BJ (cell line): ENCODE data around the gene FGD5. TPM values are rescaled to one million over a fixed set of nuclear protein-coding genes. Genes with fewer than 3 reads are reported as not detected.

Experiments used
- CTCF ChIA-PET: fragments of 350-600 bp; formaldehyde crosslinking; extraction: SDS; loops from one replicate; lab custom pipeline; 2021; ENCODE audit warnings: antibody characterized with exemption, inconsistent platforms; lab: Yijun Ruan, JAX
- POLR2A ChIA-PET: fragments of 300-600 bp; sonication (Branson Sonifier 250); formaldehyde crosslinking; extraction: SDS; loops from one replicate; lab custom pipeline; 2021; ENCODE audit warnings: antibody characterized with exemption; lab: Charles Lee
- DNase-seq: peaks from one replicate; pipeline ENCODE4 v3.0.0-alpha.2; 2011; ENCODE audit warnings: low read depth
- H3K27me3 ChIP-seq: 2 replicates; pipeline ENCODE4 v1.6.0; 2011; ENCODE audit warnings: low read length; ENCODE audit not compliant: control insufficient read depth, insufficient read depth
- H3K36me3 ChIP-seq: 2 replicates; pipeline ENCODE4 v1.5.1; 2011; ENCODE audit warnings: low read length; ENCODE audit not compliant: control insufficient read depth, insufficient read depth
- H3K4me3 ChIP-seq: 2 replicates; pipeline ENCODE4 v1.5.1; 2011; ENCODE audit warnings: low read depth, mild to moderate bottlenecking, control low read depth, low read length
- polyA plus RNA-seq: library from polyadenylated mRNA; depleted of rRNA; stranded (reverse); fragments of >200 nt; gene quantifications from 2 replicates; pipeline ENCODE4 v1.2.3, GENCODE V29; 2011
- TF ChIP-seq, protein P1 (sequence below): IDR thresholded peaks from 2 replicates; pipeline ENCODE4 v1.5.1; 2011; ENCODE audit warnings: low read depth, mild to moderate bottlenecking, control low read depth, inconsistent platforms, low read length, moderate library complexity; ENCODE audit not compliant: insufficient read depth

The FGD5 gene
- polyA plus RNA-seq, 1 experiment, result not detected

DNA sequence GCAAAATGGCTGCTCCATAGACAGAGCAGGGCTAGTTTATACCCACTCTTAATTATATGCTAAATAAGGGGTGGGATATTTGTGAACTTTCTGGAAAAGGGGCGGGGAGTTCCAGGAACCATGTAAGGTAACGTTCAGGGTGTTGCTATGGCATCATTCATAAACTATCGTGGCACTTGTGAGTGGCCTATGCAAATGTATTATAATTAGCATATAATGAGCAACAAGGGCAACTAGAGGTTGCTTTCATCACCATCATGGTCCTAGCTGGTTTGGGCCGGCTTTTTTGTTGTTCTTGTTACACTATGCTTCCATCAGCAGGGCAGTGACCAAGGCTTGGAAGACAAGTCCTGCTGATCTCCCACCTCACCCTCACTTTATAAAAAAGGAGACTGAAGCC lies 43.2 kb upstream of the FGD5 start:
- DNase-seq, result no peak
- ChIA-PET POLR2A (no interaction called here), CTCF (interaction anchor here (0.7 kb wide), 1 partner anchor 994 kb away, joined by 3 read pairs; no protein-coding TSS in a partner anchor)
- Histone ChIP-seq H3K27me3 (no peaks in the 10 kb centered on the region), H3K4me3 (no peak overlapping the region), H3K36me3 (no peaks in the 10 kb centered on the region)
- TF ChIP-seq, protein P1, sequence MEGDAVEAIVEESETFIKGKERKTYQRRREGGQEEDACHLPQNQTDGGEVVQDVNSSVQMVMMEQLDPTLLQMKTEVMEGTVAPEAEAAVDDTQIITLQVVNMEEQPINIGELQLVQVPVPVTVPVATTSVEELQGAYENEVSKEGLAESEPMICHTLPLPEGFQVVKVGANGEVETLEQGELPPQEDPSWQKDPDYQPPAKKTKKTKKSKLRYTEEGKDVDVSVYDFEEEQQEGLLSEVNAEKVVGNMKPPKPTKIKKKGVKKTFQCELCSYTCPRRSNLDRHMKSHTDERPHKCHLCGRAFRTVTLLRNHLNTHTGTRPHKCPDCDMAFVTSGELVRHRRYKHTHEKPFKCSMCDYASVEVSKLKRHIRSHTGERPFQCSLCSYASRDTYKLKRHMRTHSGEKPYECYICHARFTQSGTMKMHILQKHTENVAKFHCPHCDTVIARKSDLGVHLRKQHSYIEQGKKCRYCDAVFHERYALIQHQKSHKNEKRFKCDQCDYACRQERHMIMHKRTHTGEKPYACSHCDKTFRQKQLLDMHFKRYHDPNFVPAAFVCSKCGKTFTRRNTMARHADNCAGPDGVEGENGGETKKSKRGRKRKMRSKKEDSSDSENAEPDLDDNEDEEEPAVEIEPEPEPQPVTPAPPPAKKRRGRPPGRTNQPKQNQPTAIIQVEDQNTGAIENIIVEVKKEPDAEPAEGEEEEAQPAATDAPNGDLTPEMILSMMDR, result no peak

GRCh38 chr3:14779069-14779685 lies 39.6 kb upstream of the FGD5 start:
- ChIA-PET POLR2A (no interaction called here), CTCF (no interaction called here)
- DNase-seq, result no peak
- no peak overlapping the region for H3K4me3 ChIP-seq
- no peaks in the 10 kb centered on the region for H3K36me3 ChIP-seq
- TF ChIP-seq, protein P1, result no peak
- no peaks in the 10 kb centered on the region for H3K27me3 ChIP-seq

- TF ChIP-seq, protein P1, result peak; percentile 67
- no peak for DNase-seq
- no peaks in the 10 kb centered on the region for H3K36me3 ChIP-seq
- no peaks in the 10 kb centered on the region; the same call in 1 of the 2 replicates for H3K27me3 ChIP-seq
- ChIA-PET CTCF (interaction anchor here (0.7 to 3.9 kb wide), 9 partner anchors 9 to 885 kb away, joined by 3 to 22 read pairs (median 3); partner anchors contain the start of gene C3orf20), POLR2A (no interaction called here)
- no peak overlapping the region for H3K4me3 ChIP-seq
These were observed 37.7 kb upstream of the FGD5 start for GRCh38 chr3:14780927-14781507.

DNA sequence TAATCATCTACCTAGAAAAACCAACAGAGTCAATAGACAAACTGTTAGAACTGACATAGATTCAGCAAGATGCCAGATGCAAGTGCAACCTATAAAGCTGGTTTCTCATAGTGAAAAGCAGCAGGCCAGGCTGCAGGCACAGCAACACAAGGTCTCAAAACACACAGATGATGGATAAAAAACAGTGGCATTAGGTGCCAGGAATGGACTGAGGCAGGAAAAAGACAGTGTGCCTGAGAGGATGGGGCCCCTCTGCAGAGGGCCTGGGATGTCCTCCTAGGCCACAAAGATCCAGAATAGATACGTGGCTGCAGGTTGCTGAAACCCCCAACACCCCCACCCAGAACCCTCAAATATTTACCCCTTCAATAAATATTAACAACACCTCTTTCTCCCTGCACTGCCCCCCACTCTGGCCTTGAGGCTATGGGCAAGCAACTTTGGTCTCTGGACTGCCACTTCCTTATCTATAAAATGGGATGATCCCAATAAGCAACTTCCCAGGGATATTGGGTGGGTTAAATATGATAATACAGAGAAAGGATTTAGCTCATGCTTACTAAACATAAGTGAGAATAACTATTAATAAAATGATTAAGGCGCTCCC lies 35.2 kb upstream of the FGD5 start:
- TF ChIP-seq, protein P1, result no peak

GRCh38 chr3:14784087-14784681 lies 34.6 kb upstream of the FGD5 start:
- Histone ChIP-seq H3K27me3 (no peaks in the 10 kb centered on the region; the same call in 1 of the 2 replicates), H3K36me3 (no peaks in the 10 kb centered on the region), H3K4me3 (no peak overlapping the region)
- TF ChIP-seq, protein P1, result no peak
- DNase-seq, result no peak
- CTCF ChIA-PET, result no interaction called here
- POLR2A ChIA-PET, result no interaction called here

More for the DNA sequence above, 35.2 kb upstream of the FGD5 start:
- CTCF ChIA-PET, result interaction anchor here (3.9 kb wide), 1 partner anchor 110 kb away, joined by 22 read pairs; the partner anchor contains the start of gene C3orf20
- no peaks in the 10 kb centered on the region for H3K36me3 ChIP-seq
- no peak overlapping the region for H3K4me3 ChIP-seq
- H3K27me3 ChIP-seq, result no peaks in the 10 kb centered on the region; the same call in 1 of the 2 replicates
- DNase-seq, result no peak
- POLR2A ChIA-PET, result no interaction called here
